Skeletal muscle satellite cell (primary cell): Measurements from ENCODE around the gene TMEM45A.

Experiments
- H3K27me3 ChIP-seq: 2 replicates; pipeline ENCODE4 v1.7.0; 2013; ENCODE audit warnings: low read length; ENCODE audit not compliant: control insufficient read depth, insufficient read depth
- H3K36me3 ChIP-seq: 2 replicates; pipeline ENCODE4 v1.7.0; 2013; ENCODE audit warnings: mild to moderate bottlenecking, control low read depth, low read length; ENCODE audit not compliant: insufficient read depth
- H3K4me1 ChIP-seq: 2 replicates; pipeline ENCODE4 v1.7.0; 2013; ENCODE audit warnings: low read length; ENCODE audit not compliant: control insufficient read depth, insufficient read depth
- H3K4me2 ChIP-seq: 2 replicates; pipeline ENCODE4 v1.7.0; 2013; ENCODE audit warnings: mild to moderate bottlenecking, low read length
- H3K4me3 ChIP-seq: 2 replicates; pipeline ENCODE4 v1.7.0; 2013; ENCODE audit warnings: low read length
- H3K9ac ChIP-seq: 2 replicates; pipeline ENCODE4 v1.7.0; 2013; ENCODE audit warnings: mild to moderate bottlenecking, low read depth, low read length, moderate library complexity
- H3K9me3 ChIP-seq: replicated peaks from 2 replicates; pipeline ENCODE4 v1.7.0; 2013; ENCODE audit warnings: mild to moderate bottlenecking, control low read depth, low read length

Gene TMEM45A

GRCh38 chr3:100605358-100605757, 112.9 kb downstream of the TMEM45A start:
- Histone ChIP-seq H3K4me3 (no peak overlapping the region), H3K9ac (no peak overlapping the region), H3K36me3 (no peaks in the 10 kb centered on the region), H3K4me1 (peaks cover 11% of the 10 kb centered on the region), H3K9me3 (no peaks in the 10 kb centered on the region), H3K27me3 (peaks cover 23% of the 10 kb centered on the region), H3K4me2 (no peak overlapping the region)

GRCh38 chr3:100606894-100607512, 114.6 kb downstream of the TMEM45A start:
- peaks cover 11% of the 10 kb centered on the region for H3K4me1 ChIP-seq

DNA sequence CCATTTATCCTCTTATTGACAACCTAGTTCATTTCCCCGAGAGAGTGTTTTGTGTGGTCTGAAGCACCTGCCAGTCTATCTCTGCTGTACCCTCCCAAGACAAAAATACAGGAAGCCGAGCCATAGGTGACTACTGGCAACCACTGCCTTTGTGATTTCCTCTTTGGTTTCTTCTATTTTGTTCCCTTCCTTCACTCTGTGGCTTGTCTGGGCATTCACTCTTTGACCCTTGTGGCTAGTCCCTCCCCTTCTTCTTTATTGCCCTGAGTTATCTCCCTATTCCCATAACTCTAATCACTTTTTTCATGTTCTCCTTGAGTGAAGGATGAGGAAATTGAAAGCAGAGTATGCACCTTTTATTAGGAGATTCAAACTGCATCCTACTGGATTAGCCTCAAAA, 116.9 kb downstream of the TMEM45A start, which contains the start of gene ADGRG7:
Gene ADGRG7, plus strand, starts transcription at position 297 of the 400 bp plus-strand sequence. CDS start 256 bp downstream, outside the sequence.
- H3K9ac ChIP-seq: no peak within 1 kb of the TSS
- H3K9me3 ChIP-seq: no peaks in the 10 kb centered on the region
- no peaks in the 10 kb centered on the region for H3K4me1 ChIP-seq
- H3K4me3 ChIP-seq: no peak within 1 kb of the TSS
- H3K36me3 ChIP-seq: no peaks in the 10 kb centered on the region
- H3K4me2 ChIP-seq: no peak within 1 kb of the TSS
- H3K27me3 ChIP-seq: peaks cover 28% of the 10 kb centered on the region

More at GRCh38 chr3:100606894-100607512, 114.6 kb downstream of the TMEM45A start:
- no peaks in the 10 kb centered on the region for H3K9me3 ChIP-seq
- H3K4me2 ChIP-seq: no peak overlapping the region
- no peak overlapping the region for H3K4me3 ChIP-seq
- no peaks in the 10 kb centered on the region for H3K36me3 ChIP-seq
- H3K9ac ChIP-seq: no peak overlapping the region
- peaks cover 28% of the 10 kb centered on the region for H3K27me3 ChIP-seq

DNA sequence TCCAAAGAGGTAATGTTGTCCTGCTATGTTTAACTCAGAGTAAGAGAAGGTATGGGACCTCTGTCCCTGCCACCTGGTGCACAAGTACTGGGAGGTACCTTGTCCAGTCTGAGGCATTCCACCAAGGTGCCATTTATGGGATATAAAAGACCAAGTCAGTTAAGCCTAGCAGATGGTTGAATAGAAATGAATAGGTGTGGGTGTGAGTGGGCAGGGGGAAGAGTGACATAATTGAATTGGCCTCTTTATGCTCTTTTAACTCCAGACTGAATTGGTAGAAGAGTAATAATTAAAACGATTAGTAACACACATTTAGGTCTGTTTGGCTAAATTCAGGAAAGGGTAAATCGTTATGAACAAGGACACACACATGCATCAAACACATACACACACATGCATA, 117.5 kb downstream of the TMEM45A start:
- no peak overlapping the region for H3K4me2 ChIP-seq
- H3K4me1 ChIP-seq: no peaks in the 10 kb centered on the region
- no peaks in the 10 kb centered on the region for H3K36me3 ChIP-seq
- peaks cover 29% of the 10 kb centered on the region for H3K27me3 ChIP-seq
- no peak overlapping the region for H3K4me3 ChIP-seq
- no peak overlapping the region for H3K9ac ChIP-seq
- no peaks in the 10 kb centered on the region for H3K9me3 ChIP-seq

DNA sequence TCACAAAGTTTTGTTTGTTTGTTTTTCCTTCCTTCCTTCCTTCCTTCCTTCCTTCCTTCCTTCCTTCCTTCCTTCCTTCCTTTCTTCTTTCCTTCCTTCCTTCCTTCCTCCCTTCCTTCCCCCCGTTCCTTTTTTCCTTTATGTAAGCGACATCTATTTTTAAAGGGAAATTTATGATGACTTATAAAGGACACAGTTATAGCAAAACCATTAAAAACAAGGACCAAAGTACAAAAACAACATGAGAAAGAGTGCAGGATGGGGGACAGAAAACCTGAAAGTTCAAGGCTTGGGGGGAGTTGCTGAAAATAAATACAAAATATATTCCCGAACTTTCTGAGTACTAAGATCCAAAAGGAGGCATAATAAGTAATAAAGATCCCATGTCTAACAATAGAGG, 118.8 kb downstream of the TMEM45A start:
- Histone ChIP-seq H3K36me3 (no peaks in the 10 kb centered on the region), H3K9me3 (no peaks in the 10 kb centered on the region), H3K4me1 (no peaks in the 10 kb centered on the region), H3K4me2 (no peak overlapping the region), H3K27me3 (peaks cover 33% of the 10 kb centered on the region), H3K9ac (no peak overlapping the region), H3K4me3 (no peak overlapping the region)

DNA sequence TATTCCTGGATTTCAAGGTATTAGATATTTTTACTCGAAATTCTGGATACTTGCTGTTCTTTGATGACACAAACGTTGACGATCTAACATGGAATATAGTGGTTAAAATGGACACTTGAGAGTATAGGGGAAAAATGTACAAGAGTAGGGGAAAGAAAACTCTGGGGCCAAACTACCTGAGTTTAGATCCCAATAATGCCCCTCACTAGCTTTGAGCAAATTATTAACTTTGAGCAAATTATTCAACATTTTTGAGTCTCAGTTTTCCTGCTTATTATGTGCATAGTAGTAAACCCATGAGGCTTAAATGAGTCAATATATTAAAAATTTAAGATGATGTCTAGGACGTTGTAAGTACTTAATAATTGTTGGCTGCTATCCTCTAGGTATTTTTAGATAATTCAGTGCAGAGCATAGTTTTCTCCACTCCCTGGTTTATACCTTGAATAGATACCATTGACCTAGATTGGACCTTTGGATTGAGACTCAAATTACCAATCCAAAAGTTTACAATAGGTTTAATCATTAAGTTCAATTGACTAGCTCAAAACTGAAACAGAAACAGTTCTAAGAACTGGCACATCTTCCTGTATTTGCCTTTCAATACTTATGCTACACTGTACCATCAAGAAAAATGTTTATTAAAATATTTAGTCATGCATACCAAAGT, 121.4 kb downstream of the TMEM45A start:
- Histone ChIP-seq H3K9me3 (no peaks in the 10 kb centered on the region), H3K4me1 (no peaks in the 10 kb centered on the region), H3K9ac (no peak overlapping the region), H3K4me2 (no peak overlapping the region), H3K4me3 (no peak overlapping the region), H3K36me3 (no peaks in the 10 kb centered on the region), H3K27me3 (peaks cover 23% of the 10 kb centered on the region)

DNA sequence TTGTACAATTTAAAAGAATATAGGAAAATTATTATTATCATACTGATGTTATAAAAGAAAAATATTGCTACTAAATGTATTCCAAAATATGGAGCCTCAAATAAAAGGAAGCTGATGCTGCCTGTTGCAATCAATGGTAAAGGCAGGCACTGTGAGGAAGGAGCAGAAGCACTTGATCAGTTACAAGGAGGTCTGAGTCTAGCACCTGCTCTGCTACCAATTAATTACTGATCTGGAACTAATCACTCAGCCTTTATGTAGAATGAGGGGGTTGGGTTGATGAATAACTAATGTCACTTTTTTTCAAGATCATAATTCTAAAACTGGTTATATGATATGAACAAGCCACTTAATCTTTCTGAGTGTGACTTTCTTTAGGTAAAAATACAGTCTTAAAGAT, 122.5 kb downstream of the TMEM45A start:
- Histone ChIP-seq H3K27me3 (peaks cover 13% of the 10 kb centered on the region), H3K9ac (no peak overlapping the region), H3K36me3 (no peaks in the 10 kb centered on the region), H3K9me3 (no peaks in the 10 kb centered on the region), H3K4me1 (no peaks in the 10 kb centered on the region), H3K4me2 (no peak overlapping the region), H3K4me3 (no peak overlapping the region)

GRCh38 chr3:100615684-100616083, 123.3 kb downstream of the TMEM45A start:
- H3K36me3 ChIP-seq: no peaks in the 10 kb centered on the region
- H3K4me3 ChIP-seq: no peak overlapping the region
- peaks cover 7% of the 10 kb centered on the region for H3K27me3 ChIP-seq
- no peak overlapping the region for H3K4me2 ChIP-seq
- no peaks in the 10 kb centered on the region for H3K9me3 ChIP-seq
- no peak overlapping the region for H3K9ac ChIP-seq
- H3K4me1 ChIP-seq: no peaks in the 10 kb centered on the region

GRCh38 chr3:100621251-100621650, 128.8 kb downstream of the TMEM45A start:
- H3K9me3 ChIP-seq: no peaks in the 10 kb centered on the region
- peaks cover 10% of the 10 kb centered on the region for H3K27me3 ChIP-seq
- no peak overlapping the region for H3K4me2 ChIP-seq
- H3K9ac ChIP-seq: no peak overlapping the region
- H3K4me1 ChIP-seq: no peaks in the 10 kb centered on the region
- H3K36me3 ChIP-seq: no peaks in the 10 kb centered on the region
- H3K4me3 ChIP-seq: no peak overlapping the region
